ENCODE results near the gene MYOCD.

Gene MYOCD

DNA sequence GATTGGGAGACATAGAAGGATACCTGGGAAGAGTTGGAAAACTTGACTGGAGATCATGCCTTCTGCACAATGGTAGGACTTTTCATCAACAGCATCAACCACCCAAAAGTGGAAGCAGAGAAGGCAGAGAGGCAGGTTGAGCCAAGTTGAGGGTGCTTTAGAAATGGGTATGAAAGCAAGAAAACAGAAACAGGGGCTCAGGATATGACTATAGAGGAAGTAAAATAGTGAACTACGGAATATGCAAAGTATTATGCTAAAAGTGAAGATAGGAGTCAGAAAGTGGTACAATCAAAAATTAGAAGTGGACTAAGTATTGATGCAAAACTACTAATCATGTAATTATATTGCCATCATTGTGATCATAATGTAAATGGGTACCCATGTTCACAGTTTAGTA, 107.5 kb downstream of the MYOCD start:
- DNase-seq: no peak

DNA sequence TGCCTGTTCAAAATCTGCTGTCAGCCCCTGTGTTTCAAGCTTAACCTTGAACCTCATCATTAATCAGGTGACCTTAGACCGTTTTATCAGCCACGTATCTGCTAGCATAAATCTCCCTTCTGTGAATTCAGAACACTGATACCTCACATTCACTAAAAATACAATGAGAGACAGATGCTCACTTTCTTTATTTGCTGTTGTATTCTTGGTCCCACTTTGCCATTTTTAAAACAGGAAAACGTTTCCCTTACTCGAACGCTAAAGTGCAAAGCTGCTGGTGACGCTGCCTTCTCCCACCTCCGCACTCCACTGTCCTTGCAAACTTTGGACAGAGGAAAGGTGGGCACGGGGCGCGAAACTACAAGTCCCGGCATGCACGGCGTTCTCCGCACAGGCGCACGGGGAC, 123.4 kb downstream of the MYOCD start:
- DNase-seq: no peak

- no peak for DNase-seq
These were observed 124.0 kb downstream of the MYOCD start, which contains the start of gene ARHGAP44 for GRCh38 chr17:12789481-12790248. Gene ARHGAP44, plus strand, starts transcription at chr17:12789498. Its CDS starts 341 bp downstream, at chr17:12789839.

- DNase-seq: no peak
These were observed 124.8 kb downstream of the MYOCD start for GRCh38 chr17:12790249-12791106.

DNA sequence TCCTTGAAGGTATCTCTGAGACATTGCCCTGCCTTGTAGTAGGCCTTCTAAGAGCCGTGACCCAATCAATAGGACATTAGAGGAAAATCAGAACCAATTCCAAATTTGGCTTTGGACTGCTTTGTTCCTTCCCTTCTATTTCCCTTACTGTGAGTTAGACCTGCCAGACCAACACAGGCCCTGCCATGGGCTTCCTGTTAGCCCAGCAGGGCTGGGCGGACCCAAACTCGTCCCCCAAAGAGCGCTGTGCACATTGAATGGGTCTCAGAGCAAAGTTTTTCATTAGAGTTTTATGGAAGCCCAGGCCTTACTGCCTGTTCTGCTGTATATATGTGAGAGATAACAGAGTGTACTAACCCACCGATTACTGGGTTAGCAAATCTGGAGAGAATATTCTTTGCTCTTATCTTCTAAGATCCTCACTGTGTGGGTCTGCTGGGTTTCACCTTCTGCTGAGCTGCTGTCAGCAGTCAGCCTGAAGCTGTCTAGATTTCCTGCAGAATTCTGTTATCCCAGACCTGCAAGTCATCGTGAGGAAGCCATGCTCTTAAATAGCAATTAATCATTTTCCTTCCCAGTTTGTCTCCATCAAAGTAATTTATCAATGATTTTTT, 129.3 kb downstream of the MYOCD start:
- no peak for DNase-seq

- no peak for DNase-seq
These were observed 135.2 kb downstream of the MYOCD start for GRCh38 chr17:12800855-12801365.

DNA sequence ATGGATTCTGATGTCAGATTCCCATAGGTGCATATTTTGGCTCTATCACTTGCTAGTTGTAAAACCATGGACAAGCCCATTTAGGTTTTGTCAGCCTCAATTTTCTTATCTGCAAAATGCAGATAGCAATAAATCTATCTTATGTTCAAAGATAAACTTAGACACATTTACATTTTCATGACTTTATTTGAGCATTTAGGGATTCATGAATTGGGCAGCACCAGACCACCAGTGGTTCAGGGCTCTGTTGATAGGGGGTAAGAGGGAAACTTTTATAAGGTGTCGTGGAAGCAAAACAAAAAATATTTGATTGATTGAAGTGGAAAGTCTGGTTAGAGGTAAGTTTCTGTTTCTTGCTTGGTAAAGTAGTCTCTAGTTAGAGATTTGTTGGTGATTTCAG, 140.9 kb downstream of the MYOCD start:
- DNase-seq: no peak

DNA sequence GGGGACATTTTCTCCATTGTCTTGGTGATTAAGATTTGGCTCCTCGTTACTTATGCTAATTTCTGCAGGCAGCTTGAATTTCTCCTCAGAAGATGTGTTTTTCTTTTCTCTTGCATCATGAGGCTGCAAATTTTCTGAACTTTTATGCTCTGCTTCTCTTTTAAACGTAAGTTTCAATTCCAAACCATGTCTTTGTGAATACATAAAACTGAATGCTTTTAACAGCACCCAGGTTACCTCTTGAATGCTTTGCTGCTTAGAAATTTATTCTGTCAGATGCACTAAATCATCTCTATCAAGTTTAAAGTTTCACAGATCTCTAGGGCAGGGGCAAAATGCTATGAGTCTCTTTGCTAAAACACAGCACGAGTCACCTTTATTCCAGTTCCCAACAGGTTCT, 143.0 kb downstream of the MYOCD start:
- DNase-seq: no peak

- no peak for DNase-seq
These were observed 147.2 kb downstream of the MYOCD start for GRCh38 chr17:12812877-12813276.

DNA sequence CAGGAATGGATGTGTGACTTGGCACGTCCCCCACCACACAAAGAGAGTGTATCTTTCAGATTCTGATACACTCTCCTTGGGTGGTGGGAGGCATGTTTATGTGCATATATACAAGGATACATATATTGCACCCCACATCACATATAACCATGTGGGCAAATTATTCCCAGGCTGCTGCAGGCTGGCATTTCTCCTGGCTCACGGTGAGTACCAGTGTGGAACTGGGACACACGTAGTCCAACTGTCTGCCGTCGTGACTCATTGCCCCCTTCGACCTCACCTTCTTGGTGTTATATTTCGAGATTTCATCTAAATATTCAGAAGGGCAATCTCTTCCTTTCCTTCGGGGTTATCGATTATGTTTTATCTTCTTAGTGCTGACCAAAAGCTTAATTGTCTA, 148.0 kb downstream of the MYOCD start:
- DNase-seq: no peak

DNA sequence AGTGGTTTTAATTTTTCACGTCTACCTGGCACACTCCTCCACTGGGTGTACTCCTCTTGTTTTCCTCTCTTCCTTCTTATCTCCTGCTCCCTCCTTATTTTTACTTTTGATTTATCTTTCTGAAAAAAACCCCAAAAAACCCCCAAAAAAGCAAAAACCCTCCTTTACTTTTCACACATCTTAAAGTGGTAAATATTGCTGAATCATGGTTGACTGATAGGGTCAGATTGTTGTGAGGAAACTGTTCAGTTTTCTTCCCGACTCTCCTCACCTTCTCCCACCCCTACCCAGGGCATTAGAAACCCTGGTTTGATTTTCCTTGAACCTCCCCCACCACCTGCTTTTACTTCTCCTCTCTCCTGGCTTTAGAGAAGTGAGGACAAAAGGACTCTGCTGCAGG, 149.0 kb downstream of the MYOCD start:
- DNase-seq: no peak

- DNase-seq: no peak
These were observed 150.0 kb downstream of the MYOCD start for GRCh38 chr17:12815642-12816141.
